HFFc6 (cell line): ENCODE results near the gene SLC19A1. TPM values are rescaled to one million over a fixed set of nuclear protein-coding genes. Genes with fewer than 3 reads are reported as not detected.
A peak's percentile ranks its signal among the peaks of the same experiment; 100 is the strongest.

ENCODE experiments used
- DNase-seq: peaks from one replicate; pipeline ENCODE4 v3.0.0-alpha.2; 2018
- H3K27ac Mint-ChIP-seq: 2 replicates; pipeline ENCODE4 v1.8.0; 2020; ENCODE audit warnings: mild to moderate bottlenecking, mixed read lengths
- H3K27me3 Mint-ChIP-seq: 2 replicates; pipeline ENCODE4 v1.8.0; 2021; ENCODE audit warnings: mild to moderate bottlenecking, moderate library complexity, mixed read lengths; ENCODE audit not compliant: insufficient read depth
- H3K36me3 Mint-ChIP-seq: 2 replicates; pipeline ENCODE4 v1.8.0; 2021; ENCODE audit warnings: low read depth, mixed read lengths
- H3K4me1 Mint-ChIP-seq: 2 replicates; pipeline ENCODE4 v1.8.0; 2020; ENCODE audit warnings: low read depth, mixed read lengths
- H3K4me3 Mint-ChIP-seq: 2 replicates; pipeline ENCODE4 v1.8.0; 2020; ENCODE audit warnings: mild to moderate bottlenecking, moderate library complexity, mixed read lengths
- H3K9me3 Mint-ChIP-seq: 2 replicates; pipeline ENCODE4 v1.8.0; 2020; ENCODE audit warnings: mild to moderate bottlenecking, mixed read lengths
- CTCF ChIP-seq: fragments of 200-600 bp; sonication (generic); IDR thresholded peaks from 2 replicates; pipeline ENCODE4 v1.5.0; 2021; ENCODE audit warnings: antibody characterized with exemption, mild to moderate bottlenecking
- total RNA-seq, 6 experiments: library from RNA; stranded (reverse); fragmentation: NEBNext Ultra II Directional; extraction: Animal tissue kit (Norgen Biotek cat#: 25700); gene quantifications; 2 replicates in 1 of 6; 3 replicates in 5 of 6; pipeline ENCODE4 v1.2.3, GENCODE V29; 2021

The SLC19A1 gene
- total RNA-seq, 6 experiments from 2014 or later: 12.3 to 15.9 (median 14.6) TPM

- Mint-ChIP-seq H3K9me3 (peaks cover under 1% of the 10 kb centered on the region; the same call in 1 of the 2 replicates), H3K4me1 (peaks cover 18% of the 10 kb centered on the region), H3K36me3 (peaks cover under 1% of the 10 kb centered on the region; the same call in 1 of the 2 replicates), H3K27me3 (peaks cover 16% of the 10 kb centered on the region), H3K4me3 (no peak overlapping the region), H3K27ac (no peak overlapping the region)
- TF ChIP-seq CTCF: no peak
- no peak for DNase-seq
Measured at GRCh38 chr21:45558044-45558721, 15.9 kb upstream of the SLC19A1 start.

GRCh38 chr21:45557616-45558043 lies 15.4 kb upstream of the SLC19A1 start:
- Mint-ChIP-seq H3K27me3 (peaks cover 16% of the 10 kb centered on the region), H3K9me3 (no peaks in the 10 kb centered on the region), H3K4me1 (peaks cover 13% of the 10 kb centered on the region), H3K4me3 (no peak overlapping the region), H3K36me3 (no peaks in the 10 kb centered on the region), H3K27ac (no peak overlapping the region)
- TF ChIP-seq CTCF: no peak
- DNase-seq: no peak

GRCh38 chr21:45556645-45557615 lies 14.7 kb upstream of the SLC19A1 start:
- Mint-ChIP-seq H3K36me3 (no peaks in the 10 kb centered on the region), H3K27me3 (peaks cover 16% of the 10 kb centered on the region), H3K9me3 (no peaks in the 10 kb centered on the region), H3K4me3 (no peak overlapping the region), H3K27ac (no peak overlapping the region), H3K4me1 (peaks cover 6% of the 10 kb centered on the region)
- TF ChIP-seq CTCF: no peak
- no peak for DNase-seq

- peaks cover 13% of the 10 kb centered on the region for H3K4me1 Mint-ChIP-seq
- H3K27me3 Mint-ChIP-seq: peaks cover 16% of the 10 kb centered on the region
- no peaks in the 10 kb centered on the region for H3K9me3 Mint-ChIP-seq
- no peak overlapping the region for H3K27ac Mint-ChIP-seq
- no peaks in the 10 kb centered on the region for H3K36me3 Mint-ChIP-seq
- no peak for DNase-seq
- TF ChIP-seq CTCF: peak; percentile 34
- H3K4me3 Mint-ChIP-seq: no peak overlapping the region; the same call in 1 of the 2 replicates
Measured at GRCh38 chr21:45556302-45556644, 14.0 kb upstream of the SLC19A1 start.

GRCh38 chr21:45555557-45556301 lies 13.5 kb upstream of the SLC19A1 start:
- H3K36me3 Mint-ChIP-seq: no peaks in the 10 kb centered on the region
- peak overlapping the region; percentile 62 for H3K27ac Mint-ChIP-seq
- H3K4me1 Mint-ChIP-seq: peaks cover 18% of the 10 kb centered on the region
- peak; percentile 56 for DNase-seq
- H3K4me3 Mint-ChIP-seq: peak overlapping the region; percentile 74
- H3K27me3 Mint-ChIP-seq: peaks cover 13% of the 10 kb centered on the region
- no peaks in the 10 kb centered on the region for H3K9me3 Mint-ChIP-seq
- TF ChIP-seq CTCF: peak; percentile 82
